Activated CD8-positive, alpha-beta memory T cell treated with anti-CD3 and anti-CD28 coated beads, Interleukin-2, amount 50 U/mL, for 1 hour (primary cell): Measurements from ENCODE around the gene TRAIP.
"Not testable (repeated sequence)": the region's sequence is repeated elsewhere in the genome, so short reads cannot be mapped to it uniquely, and the experiment has no call there.

Experiments
- DNase-seq: peaks from one replicate; pipeline ENCODE4 v3.0.0-alpha.2; 2020; ENCODE audit errors: extremely low read depth

TRAIP gene

GRCh38 chr3:49856181-49857005 lies at the start of gene TRAIP:
Gene TRAIP, minus strand, starts transcription at chr3:49856564. Its CDS starts 111 bp downstream, at chr3:49856453.
- peak; percentile 81 for DNase-seq

GRCh38 chr3:49904448-49904847 lies 48.1 kb upstream of the TRAIP start:
- DNase-seq = not testable (repeated sequence)

- peak; percentile 36 for DNase-seq
These were observed 47.4 kb upstream of the TRAIP start, which contains the start of gene MST1R for GRCh38 chr3:49903451-49904424. Gene MST1R, minus strand, starts transcription at chr3:49903873. Its CDS starts 264 bp downstream, at chr3:49903609.

- DNase-seq = no peak
These were observed 46.4 kb upstream of the TRAIP start for GRCh38 chr3:49902511-49903345.

- DNase-seq = no peak
These were observed 45.3 kb upstream of the TRAIP start for GRCh38 chr3:49901366-49902339.

GRCh38 chr3:49900491-49901153 lies 44.3 kb upstream of the TRAIP start:
- DNase-seq = no peak

GRCh38 chr3:49899815-49900214 lies 43.5 kb upstream of the TRAIP start:
- no peak for DNase-seq

- DNase-seq = no peak
These were observed 42.6 kb upstream of the TRAIP start for GRCh38 chr3:49898991-49899390.

GRCh38 chr3:49896345-49896744 lies 40.0 kb upstream of the TRAIP start:
- DNase-seq = no peak

- DNase-seq = no peak
These were observed 39.4 kb upstream of the TRAIP start for GRCh38 chr3:49895791-49896190.

- DNase-seq = no peak
These were observed 32.9 kb upstream of the TRAIP start for GRCh38 chr3:49889296-49889695.

- no peak for DNase-seq
These were observed 30.5 kb upstream of the TRAIP start for GRCh38 chr3:49886922-49887265.

- DNase-seq = no peak
These were observed 27.6 kb upstream of the TRAIP start for GRCh38 chr3:49883998-49884397.

- DNase-seq = no peak
These were observed 25.8 kb upstream of the TRAIP start for GRCh38 chr3:49882166-49882565.

GRCh38 chr3:49880581-49881315 lies 24.4 kb upstream of the TRAIP start:
- no peak for DNase-seq

GRCh38 chr3:49879721-49880120 lies 23.4 kb upstream of the TRAIP start:
- no peak for DNase-seq

- no peak for DNase-seq
These were observed 22.3 kb upstream of the TRAIP start for GRCh38 chr3:49878686-49879085.

- no peak for DNase-seq
These were observed 21.4 kb upstream of the TRAIP start for GRCh38 chr3:49877716-49878115.

- no peak for DNase-seq
These were observed 20.2 kb upstream of the TRAIP start for GRCh38 chr3:49876567-49876966.
